Uterus (tissue), 4 donors: ENCODE results near the gene FOXP4. TPM values are rescaled to one million over a fixed set of nuclear protein-coding genes. Genes with fewer than 3 reads are reported as not detected.

ENCODE experiments used
- DNase-seq, 2 donors: peaks; one replicate each; pipeline ENCODE4 v3.0.0-alpha.2; 2019 to 2020
- H3K27ac ChIP-seq, 2 donors: fragments of 200-600 bp; sonication (generic); 1 replicate in 1 of 2; 2 replicates in 1 of 2; pipeline ENCODE4 v1.5.1; 2016 to 2018
- H3K27me3 ChIP-seq, 2 donors: fragments of 200-600 bp; sonication (generic); one replicate each; pipeline ENCODE4 v1.5.1; 2018 to 2019; ENCODE audit warnings: control low read depth in 1 of 2
- H3K36me3 ChIP-seq, 2 donors: fragments of 200-600 bp; sonication (generic); one replicate each; pipeline ENCODE4 v1.5.1; 2019; ENCODE audit warnings: control low read depth in 1 of 2
- H3K4me1 ChIP-seq, 2 donors: fragments of 200-600 bp; sonication (generic); one replicate each; pipeline ENCODE4 v1.5.1; 2018 to 2019; ENCODE audit warnings: control low read depth in 1 of 2
- H3K4me3 ChIP-seq, 2 donors: fragments of 200-600 bp; sonication (generic); 1 replicate in 1 of 2; 2 replicates in 1 of 2; pipeline ENCODE4 v1.5.1; 2018 to 2019; ENCODE audit warnings: mild to moderate bottlenecking in 1 of 2
- H3K9me3 ChIP-seq, 2 donors: fragments of 200-600 bp; sonication (generic); one replicate each; pipeline ENCODE4 v1.5.1; 2019; ENCODE audit warnings: control low read depth in 1 of 2
- POLR2A ChIP-seq, 2 donors: fragments of 450-650 bp; IDR thresholded peaks; one replicate each; pipeline ENCODE4 v1.6.1; 2016; ENCODE audit warnings: antibody characterized with exemption in 2 of 2, mild to moderate bottlenecking in 1 of 2, moderate library complexity in 1 of 2
- intact Hi-C: fragments of 100-400 bp; cut with DNase I; formaldehyde crosslinking; loops from one replicate; pipeline ENCODE4 v1.15.1; 2023; ENCODE audit warnings: low total_unique reads
- total RNA-seq, 4 donors: library from RNA; depleted of rRNA in 3 of 4; stranded (reverse); fragments of >200 nt in 3 of 4; gene quantifications; one replicate each; pipeline versions ENCODE4 v1.1.0 to v1.2.4, GENCODE V29; 2014 to 2023
- TF ChIP-seq, protein P1 (sequence below), 4 experiments: fragments of 200-600 bp in 2 of 4; fragments of 450-650 bp in 2 of 4; sonication (generic) in 2 of 4; IDR thresholded peaks; one replicate each; pipeline ENCODE4 v1.5.1; 2016 to 2019; ENCODE audit warnings: antibody characterized with exemption in 4 of 4, mild to moderate bottlenecking in 2 of 4, moderate library complexity in 1 of 4
- donor health status: DM: yes; HTN: yes; CAD: no.

The FOXP4 gene
- total RNA-seq, 4 donors from 2014 or later = 3.8 to 50.1 (median 9.4) TPM

DNA sequence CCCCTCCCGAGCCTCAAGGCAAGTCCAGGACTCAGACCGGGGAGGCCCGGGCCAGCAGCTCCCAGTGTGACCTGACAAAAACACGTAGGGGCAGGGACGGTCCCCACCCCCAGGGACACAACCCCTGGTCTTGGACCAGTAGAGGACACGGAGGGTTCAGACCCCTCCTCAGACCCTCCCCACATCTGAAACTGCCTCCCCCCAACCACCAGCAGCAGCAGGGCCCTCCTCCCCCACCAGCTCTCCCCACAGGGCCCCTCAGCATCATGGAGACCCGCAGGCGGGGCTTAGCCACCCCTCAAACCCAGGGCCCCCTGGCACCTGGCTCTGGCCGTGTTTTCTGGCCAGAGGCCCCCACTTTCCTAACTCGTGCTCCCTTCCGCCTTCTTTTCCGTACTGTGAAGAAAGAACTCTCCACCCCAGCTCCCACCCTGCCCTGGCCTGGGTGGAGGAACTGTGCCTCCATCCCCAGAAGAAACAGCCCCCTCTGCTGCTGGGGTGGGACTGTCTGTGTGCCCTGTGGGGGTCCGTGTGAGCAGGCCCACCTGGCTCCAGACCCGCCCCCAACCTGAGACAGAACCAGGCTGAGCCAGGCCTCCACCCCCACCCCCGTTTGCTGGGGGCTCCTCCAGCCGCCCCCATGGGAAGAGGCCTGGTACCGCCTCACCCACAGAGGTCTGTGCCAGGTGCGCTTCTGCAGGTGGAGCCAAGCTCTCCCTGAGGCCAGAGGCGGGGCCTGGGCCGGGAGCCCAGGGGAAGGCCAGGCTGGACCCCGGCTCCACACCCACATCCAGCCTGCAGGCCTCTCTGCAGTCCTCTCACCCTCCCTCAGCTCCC lies 53.1 kb downstream of the FOXP4 start:
- intact Hi-C loops = loop anchor here (5.0 kb wide), 2 partner anchors 177 to 227 kb away; no protein-coding TSS in a partner anchor
- peak in 1 of 2 donors; percentile 15 for DNase-seq
- Histone ChIP-seq H3K9me3 (no peaks in the 10 kb centered on the region), H3K27ac (no peak overlapping the region), H3K27me3 (no peaks in the 10 kb centered on the region), H3K4me1 (no peaks in the 10 kb centered on the region), H3K4me3 (no peak overlapping the region), H3K36me3 (no peaks in the 10 kb centered on the region)
- no peak for TF ChIP-seq POLR2A (IDR thresholded peaks at IDR 0.05)

DNA sequence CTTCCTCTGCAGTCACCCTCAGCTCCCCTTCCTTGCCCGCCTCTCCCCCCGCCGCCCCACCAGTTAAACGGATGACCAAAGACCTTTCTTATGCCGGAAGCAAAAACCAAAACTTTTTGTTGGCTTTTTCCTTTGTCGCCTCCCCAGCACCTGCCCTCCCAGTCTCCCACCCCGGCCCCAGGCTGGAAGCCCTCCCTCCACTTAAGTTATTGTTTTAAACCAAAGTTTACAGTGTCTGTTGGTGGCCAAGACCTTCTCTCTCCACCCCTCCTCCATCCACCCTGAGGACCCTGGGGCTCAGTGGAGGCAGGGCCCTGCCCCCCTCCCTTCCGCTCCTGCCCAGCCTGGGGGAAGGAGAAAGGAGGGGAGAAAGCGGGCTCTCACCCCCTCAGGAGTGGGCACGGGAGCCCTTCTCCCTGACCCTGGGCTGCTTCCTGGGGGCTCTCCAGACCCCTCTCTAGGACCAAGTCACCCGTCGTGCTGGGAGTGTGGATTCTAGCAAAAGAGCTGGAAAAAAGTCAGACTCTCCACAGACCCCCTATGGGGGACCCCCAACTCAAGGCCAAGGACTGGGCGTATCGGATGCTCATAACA lies 53.8 kb downstream of the FOXP4 start:
- no peaks in the 10 kb centered on the region for H3K36me3 ChIP-seq
- no peak for DNase-seq
- intact Hi-C loops = loop anchor here (5.0 kb wide), 3 partner anchors 82 to 228 kb away; no protein-coding TSS in a partner anchor

DNA sequence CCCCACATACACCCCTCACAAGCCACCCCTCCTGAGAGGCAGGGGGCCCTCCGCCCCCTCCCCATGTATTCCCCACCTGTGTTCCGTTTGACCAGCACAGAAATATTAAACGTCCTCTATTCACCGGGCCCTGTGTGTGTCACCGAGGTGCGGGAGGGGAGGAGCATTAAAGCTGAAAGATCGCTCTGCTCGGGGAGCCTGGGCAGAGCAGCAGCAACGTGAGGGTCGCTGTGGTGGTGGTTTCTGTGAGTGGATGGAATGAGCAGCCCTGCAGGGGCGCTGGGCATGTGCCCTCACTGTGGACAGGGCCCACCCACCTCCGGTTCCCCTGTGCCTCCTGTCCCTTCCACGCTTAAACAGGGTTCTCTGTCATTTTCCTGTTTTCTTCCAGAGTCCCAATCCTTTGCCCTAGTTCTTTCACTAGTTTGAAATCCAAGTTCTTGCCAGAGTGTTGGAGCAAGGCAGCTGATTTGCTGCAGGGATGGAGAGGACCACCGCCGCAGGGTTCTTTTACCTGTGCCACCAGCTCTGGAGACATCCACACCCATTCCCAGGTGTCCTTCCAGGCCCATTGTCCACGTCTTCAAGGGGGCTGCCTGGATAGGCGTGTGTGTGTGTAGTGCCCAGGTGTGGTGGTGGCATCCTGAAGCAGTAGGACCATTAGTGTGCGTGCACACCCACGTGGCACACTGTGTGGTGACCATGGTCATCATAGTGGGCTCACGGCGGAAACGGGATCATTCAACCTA lies 54.5 kb downstream of the FOXP4 start:
- no peak for TF ChIP-seq POLR2A (IDR thresholded peaks at IDR 0.05)
- H3K9me3 ChIP-seq = no peaks in the 10 kb centered on the region
- peak in 1 of 2 donors; percentile 14 for DNase-seq
- H3K27me3 ChIP-seq = no peaks in the 10 kb centered on the region
- no peak overlapping the region for H3K4me3 ChIP-seq
- no peak overlapping the region for H3K27ac ChIP-seq
- H3K36me3 ChIP-seq = no peaks in the 10 kb centered on the region
- H3K4me1 ChIP-seq = no peaks in the 10 kb centered on the region
- intact Hi-C loops = loop anchor here (5.0 kb wide), 1 partner anchor 82 kb away; no protein-coding TSS in a partner anchor

More for the DNA sequence above, 53.8 kb downstream of the FOXP4 start:
- no peaks in the 10 kb centered on the region for H3K4me1 ChIP-seq
- no peak overlapping the region for H3K27ac ChIP-seq
- no peaks in the 10 kb centered on the region for H3K27me3 ChIP-seq
- TF ChIP-seq POLR2A (IDR thresholded peaks at IDR 0.05) = no peak
- TF ChIP-seq, protein P1, sequence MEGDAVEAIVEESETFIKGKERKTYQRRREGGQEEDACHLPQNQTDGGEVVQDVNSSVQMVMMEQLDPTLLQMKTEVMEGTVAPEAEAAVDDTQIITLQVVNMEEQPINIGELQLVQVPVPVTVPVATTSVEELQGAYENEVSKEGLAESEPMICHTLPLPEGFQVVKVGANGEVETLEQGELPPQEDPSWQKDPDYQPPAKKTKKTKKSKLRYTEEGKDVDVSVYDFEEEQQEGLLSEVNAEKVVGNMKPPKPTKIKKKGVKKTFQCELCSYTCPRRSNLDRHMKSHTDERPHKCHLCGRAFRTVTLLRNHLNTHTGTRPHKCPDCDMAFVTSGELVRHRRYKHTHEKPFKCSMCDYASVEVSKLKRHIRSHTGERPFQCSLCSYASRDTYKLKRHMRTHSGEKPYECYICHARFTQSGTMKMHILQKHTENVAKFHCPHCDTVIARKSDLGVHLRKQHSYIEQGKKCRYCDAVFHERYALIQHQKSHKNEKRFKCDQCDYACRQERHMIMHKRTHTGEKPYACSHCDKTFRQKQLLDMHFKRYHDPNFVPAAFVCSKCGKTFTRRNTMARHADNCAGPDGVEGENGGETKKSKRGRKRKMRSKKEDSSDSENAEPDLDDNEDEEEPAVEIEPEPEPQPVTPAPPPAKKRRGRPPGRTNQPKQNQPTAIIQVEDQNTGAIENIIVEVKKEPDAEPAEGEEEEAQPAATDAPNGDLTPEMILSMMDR (IDR thresholded peaks at IDR 0.05) = no peak
- no peaks in the 10 kb centered on the region for H3K9me3 ChIP-seq
- no peak overlapping the region for H3K4me3 ChIP-seq

DNA sequence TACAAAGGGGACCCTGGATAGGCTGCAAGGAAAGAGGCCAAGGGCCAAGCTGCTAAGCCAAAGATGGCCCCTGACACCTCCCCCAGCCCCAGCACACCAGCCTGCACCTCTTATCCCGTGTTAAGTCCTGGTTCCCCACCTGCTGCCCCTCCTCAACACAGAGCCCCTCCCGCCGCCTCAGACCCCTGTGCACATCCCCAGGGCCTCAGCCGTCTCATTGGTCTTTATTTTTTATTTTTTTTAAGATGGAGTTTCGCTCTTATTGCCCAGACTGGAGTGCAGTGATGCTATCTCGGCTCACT lies 55.0 kb downstream of the FOXP4 start:
- Histone ChIP-seq H3K27me3 (no peaks in the 10 kb centered on the region), H3K4me3 (no peak overlapping the region), H3K4me1 (no peaks in the 10 kb centered on the region), H3K36me3 (no peaks in the 10 kb centered on the region), H3K9me3 (no peaks in the 10 kb centered on the region), H3K27ac (no peak overlapping the region)
- intact Hi-C loops = loop anchor here (5.0 kb wide), 1 partner anchor 81 kb away; no protein-coding TSS in a partner anchor
- peak in 1 of 2 donors; percentile 9 for DNase-seq
- no peak for TF ChIP-seq POLR2A (IDR thresholded peaks at IDR 0.05)
- TF ChIP-seq, protein P1 (IDR thresholded peaks at IDR 0.05) = no peak

DNA sequence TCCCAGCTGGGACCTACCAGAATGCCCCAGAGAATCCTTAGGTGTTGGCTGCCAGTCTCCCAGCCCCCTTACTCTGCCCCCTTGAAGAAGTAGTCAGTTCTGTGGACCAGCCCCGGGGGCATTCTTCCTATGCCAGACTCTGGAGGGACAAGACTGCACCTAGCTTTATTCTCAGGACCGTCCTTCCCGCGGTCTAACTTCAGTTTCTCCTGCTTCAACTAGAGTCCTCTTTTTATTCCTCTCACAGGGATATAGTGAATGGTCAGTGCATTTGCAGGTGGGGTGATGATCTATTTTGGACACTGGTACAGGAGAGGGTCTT lies 56.2 kb downstream of the FOXP4 start:
- DNase-seq = no peak
- H3K27me3 ChIP-seq = no peaks in the 10 kb centered on the region
- no peaks in the 10 kb centered on the region for H3K9me3 ChIP-seq
- no peak for TF ChIP-seq POLR2A (IDR thresholded peaks at IDR 0.05)
- no peaks in the 10 kb centered on the region for H3K36me3 ChIP-seq
- H3K4me1 ChIP-seq = no peaks in the 10 kb centered on the region
- intact Hi-C loops = loop anchor here (5.0 kb wide), 1 partner anchor 80 kb away; no protein-coding TSS in a partner anchor
- peak overlapping the region in 1 of 2 donors; percentile 56 for H3K27ac ChIP-seq
- H3K4me3 ChIP-seq = no peak overlapping the region

DNA sequence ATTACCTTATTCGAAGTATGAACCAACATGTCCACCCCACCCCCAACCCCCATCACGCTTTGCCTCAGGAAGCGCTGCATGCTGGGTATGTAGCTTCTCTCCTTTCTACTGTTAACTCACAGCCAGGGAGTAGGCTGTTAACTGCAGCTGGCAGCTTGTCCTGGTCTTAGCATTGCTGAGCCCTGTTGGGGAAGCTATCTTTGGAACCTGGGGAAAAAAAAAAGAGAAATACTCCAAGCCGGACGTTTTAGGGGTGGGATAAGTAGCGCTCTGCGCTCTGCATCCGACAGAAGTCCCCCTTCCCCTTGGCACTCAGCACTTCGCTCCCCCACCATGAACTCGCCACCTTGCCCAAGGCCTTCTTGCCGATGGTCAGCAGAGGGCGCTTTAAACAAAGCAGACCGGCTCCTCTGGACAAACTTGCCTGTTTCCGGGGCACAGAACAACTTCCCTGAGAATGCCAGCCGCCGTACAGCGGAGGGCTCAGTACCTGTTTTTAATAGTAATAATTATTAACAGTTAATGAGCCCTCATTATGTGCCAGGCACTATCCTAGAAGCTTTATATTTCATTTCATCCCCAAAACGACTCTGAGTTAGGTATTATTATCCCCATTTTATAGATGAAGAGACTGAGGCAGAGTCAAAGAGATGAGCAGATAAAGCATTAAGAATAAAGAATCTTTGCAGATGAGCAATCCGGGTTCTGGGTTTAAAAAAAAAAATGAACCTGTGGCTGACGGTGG lies 56.9 kb downstream of the FOXP4 start:
- Histone ChIP-seq H3K36me3 (no peaks in the 10 kb centered on the region), H3K4me1 (no peaks in the 10 kb centered on the region), H3K27me3 (no peaks in the 10 kb centered on the region), H3K9me3 (no peaks in the 10 kb centered on the region), H3K27ac (peak overlapping the region in 1 of 2 donors; percentile 56), H3K4me3 (peak overlapping the region in 1 of 2 donors; percentile 6)
- peak; percentile 75 to 76 for DNase-seq
- intact Hi-C loops = loop anchor here (5.0 kb wide), 1 partner anchor 79 kb away; no protein-coding TSS in a partner anchor
- TF ChIP-seq POLR2A (IDR thresholded peaks at IDR 0.05) = no peak
- TF ChIP-seq, protein P1 (IDR thresholded peaks at IDR 0.05) = peak; percentile 83 to 91 (median 86)
